ENCODE results near the gene TLX3. TPM values are rescaled to one million over a fixed set of nuclear protein-coding genes. Genes with fewer than 3 reads are reported as not detected.

The TLX3 gene
- total RNA-seq, 2 donors from 2014 or later = not detected

GRCh38 chr5:171268700-171269620 lies 40.1 kb upstream of the TLX3 start:
- WGBS = 73% methylated on average over 7 of the region's 7 CpGs
- no peaks in the 10 kb centered on the region for H3K9me3 ChIP-seq
- H3K4me3 ChIP-seq = no peak overlapping the region
- no peaks in the 10 kb centered on the region for H3K36me3 ChIP-seq
- TF ChIP-seq POLR2A (IDR thresholded peaks at IDR 0.05) = no peak
- H3K4me1 ChIP-seq (replicated peaks) = no peaks in the 10 kb centered on the region
- H3K27me3 ChIP-seq (replicated peaks; ENCODE audit: insufficient read depth) = no peaks in the 10 kb centered on the region
- no peak for DNase-seq (ENCODE audit: low spot score)
- intact Hi-C loops (cut with DNase I) = no loop called here
- H3K27ac ChIP-seq = no peak overlapping the region

- H3K4me3 ChIP-seq = no peak overlapping the region
- no peaks in the 10 kb centered on the region for H3K27me3 ChIP-seq (replicated peaks; ENCODE audit: insufficient read depth)
- no peaks in the 10 kb centered on the region for H3K9me3 ChIP-seq
- no peak overlapping the region for H3K27ac ChIP-seq
- TF ChIP-seq POLR2A (IDR thresholded peaks at IDR 0.05) (no peak), POLR2AphosphoS5 (IDR thresholded peaks at IDR 0.05) (no peak)
- TF ChIP-seq, protein P1, sequence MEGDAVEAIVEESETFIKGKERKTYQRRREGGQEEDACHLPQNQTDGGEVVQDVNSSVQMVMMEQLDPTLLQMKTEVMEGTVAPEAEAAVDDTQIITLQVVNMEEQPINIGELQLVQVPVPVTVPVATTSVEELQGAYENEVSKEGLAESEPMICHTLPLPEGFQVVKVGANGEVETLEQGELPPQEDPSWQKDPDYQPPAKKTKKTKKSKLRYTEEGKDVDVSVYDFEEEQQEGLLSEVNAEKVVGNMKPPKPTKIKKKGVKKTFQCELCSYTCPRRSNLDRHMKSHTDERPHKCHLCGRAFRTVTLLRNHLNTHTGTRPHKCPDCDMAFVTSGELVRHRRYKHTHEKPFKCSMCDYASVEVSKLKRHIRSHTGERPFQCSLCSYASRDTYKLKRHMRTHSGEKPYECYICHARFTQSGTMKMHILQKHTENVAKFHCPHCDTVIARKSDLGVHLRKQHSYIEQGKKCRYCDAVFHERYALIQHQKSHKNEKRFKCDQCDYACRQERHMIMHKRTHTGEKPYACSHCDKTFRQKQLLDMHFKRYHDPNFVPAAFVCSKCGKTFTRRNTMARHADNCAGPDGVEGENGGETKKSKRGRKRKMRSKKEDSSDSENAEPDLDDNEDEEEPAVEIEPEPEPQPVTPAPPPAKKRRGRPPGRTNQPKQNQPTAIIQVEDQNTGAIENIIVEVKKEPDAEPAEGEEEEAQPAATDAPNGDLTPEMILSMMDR (IDR thresholded peaks at IDR 0.05) = no peak
- 80% methylated on average over 2 of the region's 2 CpGs for WGBS
- H3K4me1 ChIP-seq (replicated peaks) = no peaks in the 10 kb centered on the region
- intact Hi-C loops (cut with DNase I) = no loop called here
- H3K36me3 ChIP-seq = no peaks in the 10 kb centered on the region
- DNase-seq (ENCODE audit: low spot score) = no peak
Measured at GRCh38 chr5:171269717-171270116, 39.3 kb upstream of the TLX3 start.

DNA sequence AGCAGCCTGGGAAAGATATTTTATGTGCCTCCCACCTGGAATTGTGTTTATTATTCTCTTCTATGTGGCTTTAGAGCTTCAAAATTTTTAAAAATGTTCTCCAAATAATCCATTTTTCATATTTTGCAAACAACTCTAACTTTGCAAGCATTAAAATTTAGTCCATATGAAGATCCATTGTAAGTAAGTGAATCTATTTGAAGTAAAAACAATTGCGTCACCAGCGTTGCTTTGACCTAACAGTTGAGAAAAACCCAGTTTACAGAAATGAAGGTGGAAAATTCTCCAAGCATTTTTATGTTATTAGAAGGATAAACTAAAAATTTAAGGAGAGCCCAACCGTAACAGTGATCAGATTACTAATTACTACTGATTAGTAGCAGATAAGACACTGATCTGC lies 38.9 kb upstream of the TLX3 start:
- no peak for DNase-seq (ENCODE audit: low spot score)
- intact Hi-C loops (cut with DNase I) = no loop called here
- no peak overlapping the region for H3K4me3 ChIP-seq
- no peaks in the 10 kb centered on the region for H3K27me3 ChIP-seq (replicated peaks; ENCODE audit: insufficient read depth)
- no peaks in the 10 kb centered on the region for H3K9me3 ChIP-seq
- H3K36me3 ChIP-seq = no peaks in the 10 kb centered on the region
- 91% methylated on average over 3 of the region's 3 CpGs for WGBS
- no peak overlapping the region for H3K27ac ChIP-seq
- no peak for TF ChIP-seq POLR2AphosphoS5 (IDR thresholded peaks at IDR 0.05)
- TF ChIP-seq, protein P1 (IDR thresholded peaks at IDR 0.05) = no peak
- TF ChIP-seq POLR2A (IDR thresholded peaks at IDR 0.05) = no peak
- H3K4me1 ChIP-seq (replicated peaks) = no peaks in the 10 kb centered on the region

- H3K27ac ChIP-seq = no peak overlapping the region
- no peak overlapping the region for H3K4me3 ChIP-seq
- TF ChIP-seq POLR2AphosphoS5 (IDR thresholded peaks at IDR 0.05) = no peak
- TF ChIP-seq, protein P1 (IDR thresholded peaks at IDR 0.05) = no peak
- TF ChIP-seq POLR2A (IDR thresholded peaks at IDR 0.05) = no peak
- no peaks in the 10 kb centered on the region for H3K9me3 ChIP-seq
- no peaks in the 10 kb centered on the region for H3K4me1 ChIP-seq (replicated peaks)
- no peaks in the 10 kb centered on the region for H3K27me3 ChIP-seq (replicated peaks; ENCODE audit: insufficient read depth)
- 97% methylated on average over 3 of the region's 3 CpGs for WGBS
- H3K36me3 ChIP-seq = no peaks in the 10 kb centered on the region
- no peak for DNase-seq (ENCODE audit: low spot score)
- intact Hi-C loops (cut with DNase I) = no loop called here
Measured at GRCh38 chr5:171271798-171272197, 37.2 kb upstream of the TLX3 start.

DNA sequence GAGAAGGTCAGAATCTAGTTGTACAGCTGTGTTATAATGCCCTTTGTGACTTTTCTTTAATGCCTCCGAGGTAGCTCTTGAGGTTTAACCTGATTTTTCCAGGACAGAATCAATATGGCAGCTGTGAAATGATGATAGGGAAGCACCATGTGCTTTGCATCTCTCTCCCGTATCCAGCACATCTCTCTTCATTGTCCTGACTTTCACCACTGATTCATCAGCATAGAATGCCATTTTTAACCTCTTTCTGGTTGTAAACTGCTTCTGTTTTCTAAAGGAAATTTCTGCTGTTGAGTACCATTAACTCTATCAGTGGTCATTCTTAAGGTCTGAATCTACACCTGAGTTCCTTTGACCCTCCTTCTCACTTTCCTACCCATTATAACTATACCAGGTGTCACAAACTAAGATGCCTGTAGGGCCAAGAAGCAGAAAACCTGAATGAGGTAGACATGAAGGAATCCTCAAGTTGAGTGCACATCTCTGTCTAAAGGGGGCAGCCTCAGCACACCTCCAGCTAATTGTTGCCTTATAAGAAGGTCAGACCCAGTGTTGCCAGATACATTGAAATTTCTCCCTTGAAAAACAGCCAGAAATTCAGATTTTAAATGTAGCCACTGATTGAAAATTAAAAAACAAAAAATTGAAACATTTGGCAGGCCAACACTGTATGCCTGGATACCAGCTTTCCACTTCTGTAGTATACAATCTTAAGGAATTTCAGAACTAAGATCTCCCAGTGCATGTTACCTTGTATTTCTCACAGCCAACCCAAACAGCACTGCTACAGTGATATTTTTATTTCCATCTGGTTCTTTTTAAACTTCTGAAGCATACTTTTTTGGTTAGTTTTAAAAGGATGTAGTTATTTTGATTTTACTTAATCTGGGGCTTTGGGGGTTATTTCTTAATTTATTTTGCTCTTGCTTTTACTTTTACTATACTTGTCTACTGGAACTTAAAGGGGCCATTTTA lies 35.8 kb upstream of the TLX3 start:
- H3K4me1 ChIP-seq (replicated peaks) = no peaks in the 10 kb centered on the region
- H3K27me3 ChIP-seq (replicated peaks; ENCODE audit: insufficient read depth) = no peaks in the 10 kb centered on the region
- H3K36me3 ChIP-seq = no peaks in the 10 kb centered on the region
- DNase-seq (ENCODE audit: low spot score) = no peak
- 74% methylated on average over 2 of the region's 2 CpGs for WGBS
- no peaks in the 10 kb centered on the region for H3K9me3 ChIP-seq
- no peak for TF ChIP-seq POLR2AphosphoS5 (IDR thresholded peaks at IDR 0.05)
- TF ChIP-seq, protein P1 (IDR thresholded peaks at IDR 0.05) = no peak
- TF ChIP-seq POLR2A (IDR thresholded peaks at IDR 0.05) = no peak
- no peak overlapping the region for H3K27ac ChIP-seq
- intact Hi-C loops (cut with DNase I) = no loop called here
- H3K4me3 ChIP-seq = no peak overlapping the region
